Purkinje cell (primary cell): ENCODE measurements around the gene CTXN3. TPM values are rescaled to one million over a fixed set of nuclear protein-coding genes. Genes with fewer than 3 reads are reported as not detected.

Source experiments
- polyA plus RNA-seq: library from polyadenylated mRNA; unstranded; fragments of >200 nt; fragmentation: Nextera tagmentation; gene quantifications from 2 replicates; pipeline ENCODE4 v1.2.1, GENCODE V29; 2014

The CTXN3 gene
- not detected in 2 replicates for polyA plus RNA-seq

DNA sequence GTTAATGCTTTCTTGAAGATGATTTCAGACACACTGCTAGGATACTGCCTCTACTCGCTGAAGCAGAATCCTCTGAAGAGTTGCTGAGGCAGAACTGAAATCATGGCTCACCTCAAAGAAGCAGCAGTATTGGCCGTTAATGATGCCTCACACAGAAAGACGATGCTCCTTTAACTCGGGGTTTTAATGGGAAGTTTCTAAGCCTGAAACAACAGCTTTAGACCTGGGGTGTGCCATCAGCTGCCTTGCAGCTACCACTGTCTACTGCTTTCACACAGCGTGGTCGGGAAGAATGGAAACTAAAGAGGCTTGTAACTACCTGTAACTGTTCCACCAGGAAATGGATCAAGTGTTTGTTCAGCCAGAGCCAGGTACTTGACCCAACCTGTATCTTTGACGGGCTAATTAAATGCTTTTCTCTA lies at the start of gene CTXN3:
CTXN3 (plus strand) TSS at position 65 of the 422 bp plus-strand sequence. CDS start 8,440 bp downstream, outside the sequence.

DNA sequence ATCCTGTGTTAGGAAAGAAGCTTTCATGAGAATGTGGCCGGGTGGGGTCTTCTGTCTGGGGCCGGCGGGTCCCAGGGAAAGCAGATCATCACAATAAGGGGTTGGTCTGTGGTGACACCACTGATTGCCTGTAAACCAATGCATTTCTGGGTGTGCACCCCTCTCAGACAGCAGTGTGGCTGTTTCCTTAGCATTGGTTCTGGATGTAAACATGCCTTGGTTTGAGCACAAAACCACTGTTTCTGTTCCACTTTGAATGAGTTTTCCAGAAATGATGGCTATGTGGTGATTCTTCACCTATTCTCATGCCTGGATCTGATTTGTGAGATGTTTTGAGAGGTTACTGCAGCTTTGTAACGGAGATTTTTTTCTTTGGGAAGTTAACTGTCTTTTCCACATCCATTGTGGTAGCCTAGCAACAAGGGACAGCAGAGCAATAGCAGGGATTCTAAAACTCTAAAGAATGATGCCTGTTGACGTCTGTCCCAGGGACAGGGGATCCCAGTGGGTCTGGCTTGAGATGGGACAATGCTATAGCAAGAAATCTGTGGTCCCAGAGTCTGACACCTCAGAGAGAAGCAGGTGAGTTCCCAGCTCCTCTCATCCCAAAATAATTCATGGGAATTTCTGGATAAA lies 54.2 kb downstream of the CTXN3 start, which contains the start of gene CCDC192:
CCDC192 (plus strand) TSS at position 466 of the 636 bp plus-strand sequence; CDS start at position 521, 55 bp downstream.

Other genes with a start within 250 kb of the CTXN3 start
- gene PRRC1, start 131.4 kb upstream of the CTXN3 start, polyA plus RNA-seq, result 5.5 and 18.7 TPM in 2 replicates
- not detected in 2 replicates for gene CCDC192, start 54.3 kb downstream of the CTXN3 start, polyA plus RNA-seq